ENCODE results near the gene AJM1.

- TF ChIP-seq POLR2A (IDR thresholded peaks at IDR 0.05) (no peak), CTCF (IDR thresholded peaks at IDR 0.05) (no peak)
Measured at GRCh38 chr9:136823136-136824046, 18.9 kb upstream of the AJM1 start.

Measured in upper lobe of left lung (tissue), 4 donors.